NCI-H2171 treated with DMSO at 0.1 percent for 48 hours (cell line): ENCODE results near the gene ANO10.
"Not testable (repeated sequence)": the region's sequence is repeated elsewhere in the genome, so short reads cannot be mapped to it uniquely, and the experiment has no call there.

Source experiments
- DNase-seq: peaks from one replicate; lab custom pipeline; 2025; lab: John Stamatoyannopoulos, UW

Gene ANO10

DNA sequence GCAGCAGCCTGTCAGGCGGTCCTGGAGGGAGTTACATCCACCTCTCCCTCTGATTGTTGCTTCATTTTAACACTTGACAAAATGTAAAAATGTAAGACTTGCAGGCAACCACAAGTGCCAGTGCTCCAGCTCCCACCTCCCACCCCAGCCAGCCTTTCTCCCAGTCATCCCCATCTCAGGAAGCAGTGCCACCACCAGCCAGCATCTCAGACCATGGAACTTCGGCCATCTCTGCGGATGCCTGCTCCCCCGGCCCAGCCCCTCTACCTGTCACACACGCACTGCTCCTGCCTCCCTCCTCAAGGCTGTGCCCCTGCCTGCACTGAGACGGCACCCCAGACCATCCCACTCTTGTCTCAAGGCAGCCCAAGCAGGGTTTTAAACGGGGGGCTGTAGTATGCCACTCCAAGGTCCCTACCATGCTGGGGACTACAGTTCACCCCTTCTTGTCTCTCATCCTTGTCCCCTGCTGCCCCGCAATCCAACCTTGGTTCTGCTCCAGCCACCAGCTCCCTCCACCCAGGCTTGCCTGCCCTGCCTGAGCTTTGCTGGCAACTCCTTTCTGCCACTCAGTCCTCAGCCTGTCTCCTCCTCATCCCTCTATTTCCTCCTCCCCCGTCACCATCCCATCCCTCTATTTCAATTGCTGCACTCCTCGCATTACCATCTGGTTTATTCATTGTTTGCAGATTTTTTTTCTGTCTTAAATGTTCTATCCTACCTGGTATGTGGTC, 249.6 kb downstream of the ANO10 start:
- no peak for DNase-seq

DNA sequence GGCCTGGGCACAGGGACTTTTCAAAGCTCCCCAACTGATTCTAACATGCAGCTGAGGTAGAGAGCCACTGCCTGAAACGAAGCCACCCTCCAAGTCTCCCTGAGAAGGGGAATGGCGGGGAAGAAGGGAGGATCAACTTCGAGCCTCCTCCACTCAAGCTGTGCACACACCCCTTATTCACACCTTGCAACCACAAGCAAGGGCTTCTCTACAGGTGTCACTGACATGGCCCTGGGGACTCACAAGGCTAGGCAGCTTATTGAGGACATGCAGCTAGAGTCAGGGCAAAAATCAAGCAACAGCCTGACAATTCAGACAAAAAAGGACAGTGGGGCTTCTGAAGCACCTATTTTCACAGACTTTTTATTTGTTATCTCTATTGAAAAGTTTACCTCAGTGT, 250.3 kb downstream of the ANO10 start:
- DNase-seq = no peak

DNA sequence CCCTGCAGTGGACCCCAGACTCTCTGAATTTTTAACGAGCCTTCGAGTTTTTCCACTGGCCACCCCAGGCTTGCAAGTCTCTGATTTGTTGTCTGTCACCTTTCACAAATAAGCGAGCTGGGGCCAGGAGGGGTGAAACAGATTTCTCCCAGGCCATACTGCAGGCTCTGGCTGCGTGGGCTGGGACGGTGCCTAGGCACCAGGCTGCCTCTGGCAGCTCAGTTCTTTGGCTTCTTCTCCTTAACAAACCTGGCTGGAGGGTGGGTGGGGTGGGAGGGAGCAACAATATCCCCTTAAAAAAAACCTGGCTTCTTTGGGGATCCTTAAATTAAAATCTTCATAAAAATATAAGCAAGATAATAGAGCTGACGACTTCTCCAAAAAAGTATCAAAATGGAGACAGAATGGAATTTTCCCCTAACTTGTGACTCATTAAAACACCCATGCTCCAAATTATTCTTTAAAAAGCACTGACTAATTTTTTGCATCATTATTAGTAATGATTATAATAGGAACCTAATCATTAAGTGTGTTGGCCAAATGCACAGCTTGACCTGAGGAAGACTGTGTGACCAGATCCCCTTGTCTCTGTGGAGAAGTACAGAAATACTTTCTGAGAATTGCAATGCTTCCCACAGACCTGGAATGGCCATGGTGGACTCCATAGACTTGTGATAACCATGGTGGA, 251.4 kb downstream of the ANO10 start:
- DNase-seq = no peak

DNA sequence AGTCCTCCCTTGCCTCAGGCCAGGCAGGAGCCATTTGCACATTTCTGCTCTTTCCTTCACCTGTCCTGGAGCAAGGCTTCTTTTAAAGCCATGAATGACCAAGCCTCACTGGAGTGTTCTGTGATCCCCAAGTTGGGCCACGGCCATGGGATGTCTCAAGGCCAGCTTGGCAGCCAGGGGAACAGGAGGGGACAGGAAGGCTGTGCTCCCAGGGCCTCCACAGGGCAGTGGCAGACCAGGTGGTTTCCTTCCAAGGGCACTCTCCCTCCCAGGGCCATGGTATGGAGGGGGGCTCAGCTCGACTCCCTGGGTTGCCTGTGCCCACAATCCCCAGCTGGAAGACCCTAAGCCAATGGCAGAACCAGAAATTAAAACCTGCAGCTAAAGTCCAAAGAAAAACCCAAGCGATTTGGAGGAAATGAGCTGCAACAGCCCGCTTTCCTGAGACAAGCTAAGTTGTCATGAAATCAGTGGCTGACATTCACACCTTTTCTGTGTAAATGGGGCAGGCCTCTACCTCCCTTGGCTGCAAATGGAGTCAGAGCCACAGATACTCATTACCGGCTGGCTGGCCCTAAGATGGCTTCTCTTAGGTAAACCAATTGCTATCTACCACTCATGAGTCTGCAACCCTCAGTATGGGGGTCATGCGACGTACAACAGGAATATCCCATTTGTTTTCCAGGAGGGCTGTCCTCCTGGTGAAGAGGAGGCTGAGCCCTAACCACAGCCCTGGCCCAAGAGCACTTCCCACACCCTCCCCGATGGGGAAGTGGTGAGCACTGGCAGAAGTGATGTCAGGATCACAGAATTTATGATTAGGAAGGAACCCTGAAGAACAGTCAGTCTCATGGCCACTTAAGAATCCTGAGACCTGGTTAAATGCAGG, 252.2 kb downstream of the ANO10 start:
- no peak for DNase-seq

DNA sequence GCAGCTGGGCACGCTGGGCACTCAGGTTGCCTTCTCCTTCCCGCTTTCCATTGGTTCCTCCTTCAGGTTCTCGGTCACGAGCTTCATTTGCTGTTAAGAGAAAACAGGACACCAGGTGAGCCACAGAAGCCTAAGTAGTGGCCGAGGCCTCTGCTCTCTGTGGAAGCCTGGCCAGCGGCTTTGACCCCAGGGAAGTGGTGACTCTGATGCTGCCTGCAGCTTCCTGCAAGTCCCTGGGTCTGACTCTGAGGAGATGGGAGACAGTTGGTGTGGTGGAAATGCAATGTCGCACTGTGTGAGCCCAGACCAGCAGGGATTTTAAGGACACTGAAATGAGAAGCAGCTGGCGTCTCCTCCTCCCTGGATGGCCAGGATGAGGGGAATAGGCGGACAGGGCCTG, 254.9 kb downstream of the ANO10 start:
- DNase-seq = no peak

DNA sequence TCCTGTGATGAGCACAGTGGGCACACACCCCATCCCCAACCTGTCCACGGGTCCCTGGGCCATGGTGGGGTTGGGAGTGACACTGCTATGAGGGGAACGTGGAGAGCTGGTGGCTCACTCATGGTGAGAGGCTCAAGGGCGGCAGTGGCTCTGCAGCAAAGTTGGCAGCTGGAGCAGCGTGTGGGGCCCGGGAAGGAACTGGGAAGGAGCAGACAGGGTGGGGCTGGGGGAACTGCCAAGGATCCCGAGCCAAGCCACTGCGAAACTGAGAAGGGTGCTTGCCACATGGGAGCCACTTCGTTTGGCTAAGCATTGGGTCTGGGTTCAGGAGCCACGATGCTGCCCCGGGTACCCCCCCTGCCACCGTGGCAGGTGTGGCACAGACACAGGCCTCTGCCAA, 255.3 kb downstream of the ANO10 start:
- DNase-seq = no peak

DNA sequence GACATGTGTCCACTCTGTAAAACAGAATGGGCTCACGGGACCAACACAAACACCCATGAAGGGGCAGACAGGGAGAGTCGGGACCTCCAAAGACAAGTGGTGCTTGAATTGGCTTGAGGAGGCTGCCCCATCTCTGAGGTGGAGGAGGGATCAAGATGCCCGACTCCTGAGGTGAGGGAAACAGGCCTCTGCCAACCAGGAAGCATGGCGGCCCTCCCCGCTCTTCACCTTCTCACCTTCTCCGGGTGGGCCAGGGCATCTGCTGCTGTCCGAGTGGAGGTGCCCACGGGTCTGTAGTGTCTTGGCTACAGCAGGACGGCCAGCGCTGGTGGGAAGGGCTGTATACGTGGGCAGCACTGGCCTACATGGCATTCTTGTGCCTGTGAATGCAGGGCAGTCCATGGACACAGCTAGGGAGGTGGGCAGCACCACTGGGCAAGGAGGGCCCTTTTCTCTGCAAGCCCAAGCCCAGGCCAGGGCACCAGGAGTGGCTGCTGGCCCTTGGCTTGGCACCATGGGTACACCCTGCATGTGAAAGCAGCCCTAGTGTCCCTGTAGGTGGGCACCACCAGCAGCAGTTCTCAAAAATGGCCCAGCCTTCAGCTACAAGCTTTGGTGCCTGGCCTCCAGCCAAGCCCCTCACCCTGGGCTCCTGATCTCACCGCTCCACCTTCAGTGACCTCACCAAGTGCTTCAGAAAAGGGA, 256.1 kb downstream of the ANO10 start:
- DNase-seq = no peak

DNA sequence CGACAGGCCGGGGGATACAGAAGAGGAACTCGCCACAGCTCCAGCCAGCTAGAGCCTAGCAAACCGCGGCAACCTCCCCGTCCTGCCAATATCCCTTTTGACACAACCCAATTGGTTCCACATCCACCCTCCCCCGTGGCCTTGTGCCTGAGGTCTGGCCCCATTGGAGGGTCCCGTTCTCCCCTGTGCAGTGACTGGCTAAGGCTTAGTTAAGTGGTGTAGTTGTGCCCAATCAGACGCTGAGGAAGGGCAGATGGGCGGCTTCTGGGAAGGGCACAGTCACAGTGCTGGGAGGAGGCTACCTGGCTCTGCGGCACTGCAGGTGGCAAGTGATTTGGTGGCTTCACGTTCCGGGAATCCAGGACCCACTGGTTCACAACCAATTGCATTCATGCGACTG, 256.9 kb downstream of the ANO10 start:
- no peak for DNase-seq

DNA sequence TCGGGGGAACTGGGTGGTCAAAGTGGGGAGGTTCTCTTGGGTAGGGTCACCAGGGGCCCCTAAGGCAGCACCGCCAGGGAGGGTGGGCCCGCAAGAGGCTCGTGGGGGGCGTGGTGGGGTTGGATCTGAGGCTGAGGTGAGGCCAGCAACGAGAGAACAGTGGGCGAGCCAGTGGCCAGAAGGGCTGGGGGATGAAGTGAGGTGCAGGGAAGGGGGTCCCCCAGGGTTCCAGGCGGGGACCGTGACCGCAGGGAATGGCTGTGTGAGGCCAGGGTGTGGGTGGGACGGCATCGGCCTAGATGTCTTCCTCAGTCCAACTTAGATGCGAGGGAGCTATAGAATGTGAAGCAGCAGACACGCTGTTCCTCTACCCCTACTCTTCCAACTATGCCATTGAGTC, 257.3 kb downstream of the ANO10 start:
- no peak for DNase-seq

DNA sequence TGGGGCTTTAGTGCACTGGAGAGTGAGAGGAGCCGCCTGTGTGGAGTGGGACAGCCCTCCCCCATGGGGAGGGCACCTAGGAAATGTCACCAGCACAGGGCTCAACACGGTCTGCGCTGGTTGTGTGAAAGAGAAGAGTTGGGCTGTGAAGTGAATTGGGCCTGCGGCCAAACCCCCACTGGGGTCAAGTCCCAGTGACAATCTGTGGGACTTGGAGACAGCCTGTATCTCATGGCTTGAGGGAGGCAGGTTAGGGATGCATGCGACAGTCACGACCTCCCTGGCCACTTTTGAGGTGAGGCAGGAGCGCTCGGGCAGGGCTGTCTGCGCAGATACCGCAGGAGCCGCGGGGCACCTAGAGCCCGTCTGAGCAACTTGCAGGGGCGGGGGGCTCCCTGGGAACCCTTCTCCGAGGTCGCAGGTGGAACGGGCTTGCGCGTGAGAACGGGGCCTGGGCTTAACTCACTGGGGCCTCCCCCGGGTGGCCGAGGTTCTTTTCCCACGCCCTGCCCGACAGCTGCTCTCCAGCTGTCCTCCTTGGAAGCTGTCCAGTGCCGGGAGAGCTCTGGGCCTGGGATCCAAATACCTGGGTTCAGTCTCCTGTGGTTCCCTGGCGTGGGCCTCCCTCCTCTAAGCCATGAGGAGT, 258.1 kb downstream of the ANO10 start:
- no peak for DNase-seq

DNA sequence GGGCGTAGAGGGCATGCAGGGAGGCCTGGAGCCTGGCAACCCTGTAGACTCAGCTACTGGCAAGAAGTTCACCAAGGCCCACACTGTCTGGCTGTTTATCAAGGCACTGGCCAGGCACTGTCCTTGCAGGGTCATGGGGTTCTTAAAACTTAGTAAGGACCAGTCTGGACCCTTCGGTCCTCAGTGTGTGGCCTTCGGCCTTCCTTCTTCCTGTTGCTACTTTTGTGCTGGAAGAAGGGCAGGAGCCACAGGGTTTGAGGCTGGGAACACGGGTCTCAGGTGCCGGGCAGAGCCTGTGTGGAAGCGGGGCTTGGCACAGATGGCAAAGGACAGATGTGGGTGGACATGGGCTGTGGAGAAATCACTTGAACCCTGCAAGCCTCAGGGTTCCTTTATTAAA, 258.9 kb downstream of the ANO10 start:
- no peak for DNase-seq

DNA sequence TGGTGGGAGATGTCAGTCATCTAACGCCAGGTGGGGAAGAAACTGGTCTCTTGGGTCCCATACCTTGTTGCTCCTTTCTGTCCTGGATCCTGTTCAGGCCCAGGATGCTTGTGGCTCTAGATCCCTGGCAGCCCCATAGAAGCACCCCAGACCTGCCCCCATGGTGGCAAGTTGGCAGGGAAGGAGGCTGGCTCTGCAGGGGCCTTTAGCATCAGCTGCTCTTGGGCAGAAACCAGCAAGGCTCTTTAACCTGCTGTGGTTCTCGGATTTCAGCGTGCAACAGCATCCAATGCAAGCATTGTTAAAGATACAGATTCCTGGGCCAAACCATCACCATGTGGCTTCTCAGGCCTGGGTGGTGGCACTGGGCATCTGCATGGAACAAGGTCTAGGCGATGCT, 259.6 kb downstream of the ANO10 start:
- no peak for DNase-seq

DNA sequence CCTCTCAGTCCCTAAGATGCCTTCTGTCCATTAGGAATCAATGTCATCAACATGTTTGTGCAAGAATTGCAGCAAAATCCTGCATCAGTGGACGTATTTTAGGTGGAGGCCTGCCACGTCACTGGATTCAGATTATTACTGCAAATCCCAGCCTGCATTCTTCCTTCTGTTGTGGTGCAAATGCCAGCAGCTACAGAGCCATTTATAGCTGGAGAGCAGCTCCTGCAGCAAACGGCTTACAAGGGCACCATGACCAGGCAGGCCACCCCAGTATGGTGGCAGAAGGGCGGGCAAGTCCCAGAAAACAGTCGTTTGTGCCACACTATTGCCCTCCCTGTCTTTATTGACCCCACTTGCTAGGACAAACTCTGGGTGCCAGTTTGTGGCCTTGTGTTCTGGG, 260.7 kb downstream of the ANO10 start:
- no peak for DNase-seq

DNA sequence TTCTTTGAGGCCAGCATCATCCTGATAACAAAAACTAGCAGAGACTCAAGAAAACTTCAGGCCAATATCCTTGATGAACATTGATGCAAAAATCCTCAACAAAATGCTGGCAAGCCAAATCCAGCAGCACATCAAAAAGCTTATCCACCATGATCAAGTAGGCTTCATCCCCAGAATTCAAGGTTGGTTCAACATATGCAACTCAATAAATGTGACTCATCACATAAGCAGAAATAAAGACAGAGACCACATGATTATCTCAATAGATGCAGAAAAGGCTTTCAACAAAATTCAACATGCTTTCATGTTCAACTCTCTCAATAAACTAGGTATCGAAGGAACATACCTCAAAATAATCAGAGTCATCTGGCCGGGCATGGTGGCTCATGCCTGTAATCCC, 265.8 kb downstream of the ANO10 start:
- DNase-seq = not testable (repeated sequence)

DNA sequence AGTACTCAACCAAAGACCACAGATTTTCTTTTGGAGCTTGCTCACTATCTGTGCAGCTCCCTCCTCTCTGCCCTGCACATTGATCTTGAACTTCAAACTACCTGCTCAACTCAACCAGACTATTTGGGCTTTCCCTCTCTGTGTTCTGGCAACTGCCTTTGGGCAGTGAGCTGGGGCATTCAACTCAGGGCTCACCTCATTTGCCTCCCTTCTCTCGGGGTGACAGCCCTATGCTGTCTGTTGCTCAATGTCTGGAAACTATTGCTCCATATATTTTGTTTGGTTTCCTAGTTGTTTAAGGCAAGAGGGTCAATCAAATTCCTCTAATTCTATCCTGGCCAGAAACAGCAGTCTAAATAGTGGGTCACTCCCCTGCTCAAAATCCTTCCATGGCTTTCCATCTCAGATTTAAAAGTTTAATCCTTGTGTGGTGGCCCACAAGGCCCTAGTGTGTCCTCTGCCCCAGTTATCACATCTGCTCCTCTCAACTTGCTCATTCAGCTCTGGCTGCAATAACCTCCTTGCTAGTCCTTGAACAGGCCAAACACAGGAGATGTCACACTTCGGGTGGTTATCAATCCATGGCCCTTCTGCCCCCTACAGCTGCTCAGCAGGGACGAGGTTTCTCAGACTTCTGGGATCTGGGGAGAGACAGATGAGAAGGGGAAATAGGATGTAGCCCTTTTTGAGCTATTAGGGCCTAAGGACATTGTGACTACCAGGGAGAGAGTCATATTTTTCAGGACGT, 267.7 kb downstream of the ANO10 start:
- DNase-seq = no peak

DNA sequence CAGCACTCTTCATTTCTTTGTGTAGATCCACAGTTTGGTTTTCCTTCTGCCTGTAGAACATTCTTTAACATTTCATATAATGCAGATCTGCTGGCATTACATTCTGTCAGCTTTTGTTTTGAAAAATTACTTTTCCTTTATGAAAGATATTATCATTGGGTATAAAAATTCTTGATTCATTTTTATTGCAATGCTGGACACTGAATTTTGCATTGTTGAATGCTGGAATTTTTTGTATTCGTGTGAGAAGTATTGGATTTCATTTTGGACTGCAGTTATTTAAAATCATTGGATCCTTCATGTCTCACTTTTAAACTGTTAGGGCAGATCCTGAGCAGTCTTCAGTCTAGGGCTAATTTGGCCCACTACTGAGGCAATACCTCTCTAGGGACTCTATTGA, 268.4 kb downstream of the ANO10 start:
- no peak for DNase-seq

DNA sequence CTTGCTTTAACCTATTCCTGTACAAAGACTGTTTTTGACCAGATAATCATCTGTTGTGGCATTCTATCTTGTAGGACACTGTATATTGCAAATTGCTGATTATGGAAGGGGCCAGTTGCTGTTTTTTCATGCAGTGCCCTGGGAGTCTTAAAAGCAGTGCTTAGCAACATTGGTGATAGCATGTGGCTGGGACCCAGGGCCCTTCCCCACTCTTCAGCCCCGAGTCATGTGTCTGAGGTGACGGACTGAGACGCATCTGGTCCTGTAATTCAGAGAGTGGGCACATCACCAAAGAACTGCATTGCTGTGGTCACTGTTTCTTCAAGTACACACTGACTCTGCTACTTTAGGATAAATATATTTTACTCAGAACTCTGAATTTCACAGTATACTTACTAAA, 272.1 kb downstream of the ANO10 start:
- DNase-seq = no peak

DNA sequence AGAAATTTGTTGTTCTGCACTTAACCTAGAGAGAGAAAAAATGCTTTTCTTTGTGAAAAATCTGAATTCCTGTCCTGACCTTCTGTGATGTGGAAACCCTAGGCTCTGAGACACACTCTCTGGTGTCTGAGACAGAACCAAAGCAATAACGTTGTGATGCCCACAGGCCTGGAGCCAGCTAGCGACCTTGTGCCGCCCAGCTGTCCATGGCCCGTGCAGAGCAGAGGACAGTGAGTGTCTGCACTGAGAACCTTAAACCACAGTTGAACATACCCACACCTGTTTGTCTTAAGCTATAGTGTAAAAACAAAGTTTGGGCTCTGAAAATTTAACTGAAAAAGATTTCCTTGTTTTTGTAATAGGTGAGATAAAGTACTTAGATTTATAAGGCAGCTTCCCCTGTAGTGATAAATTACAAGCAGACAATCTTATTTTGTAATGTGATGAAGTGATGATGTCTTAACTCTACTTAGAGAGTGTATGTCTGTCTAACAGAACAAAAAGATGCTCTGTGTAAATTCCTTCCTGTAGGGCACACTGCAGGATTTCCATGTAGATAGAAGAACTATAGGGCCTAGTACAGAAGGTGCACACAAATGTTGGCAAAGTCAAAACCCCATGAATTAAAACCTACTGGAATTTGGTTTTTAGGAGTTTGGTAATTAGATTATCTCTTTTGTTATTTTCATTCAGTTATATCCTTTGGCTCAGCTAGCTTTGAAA, 272.8 kb downstream of the ANO10 start:
- no peak for DNase-seq

DNA sequence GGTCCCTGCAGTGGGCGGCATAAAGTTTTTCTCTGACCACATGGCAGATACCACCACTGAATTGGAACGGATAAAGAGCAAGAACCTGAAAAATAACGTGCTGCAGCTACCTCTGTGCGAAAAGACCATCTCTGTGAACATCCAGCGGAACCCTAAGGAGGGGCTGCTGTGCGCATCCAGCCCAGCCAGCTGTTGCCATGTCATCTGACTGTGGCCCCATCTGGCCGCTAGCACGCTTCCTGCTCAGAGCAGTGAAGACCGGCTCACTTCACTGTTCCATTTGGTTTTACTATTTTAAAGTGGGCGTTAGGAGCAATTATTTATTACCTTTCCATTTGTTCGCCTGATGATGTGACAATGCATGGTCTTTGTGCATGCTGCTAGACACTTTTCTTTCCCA, 273.5 kb downstream of the ANO10 start:
- no peak for DNase-seq

DNA sequence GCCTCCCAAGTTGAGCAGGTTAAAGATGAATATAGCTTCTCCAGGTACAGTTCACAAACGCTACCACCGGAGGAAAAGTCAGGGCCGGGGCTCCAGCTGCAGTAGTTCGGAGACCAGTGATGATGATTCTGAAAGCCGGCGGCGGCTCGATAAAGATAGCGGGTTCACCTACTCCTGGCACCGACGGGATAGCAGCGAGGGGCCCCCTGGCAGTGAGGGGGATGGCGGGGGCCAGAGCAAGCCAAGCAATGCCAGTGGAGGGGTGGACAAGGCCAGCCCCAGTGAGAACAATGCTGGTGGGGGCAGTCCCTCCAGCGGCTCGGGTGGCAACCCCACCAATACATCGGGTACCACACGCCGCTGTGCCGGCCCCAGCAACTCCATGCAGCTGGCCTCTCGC, 274.0 kb downstream of the ANO10 start:
- no peak for DNase-seq
